H9 (cell line): ENCODE data around the gene CES2. TPM values are rescaled to one million over a fixed set of nuclear protein-coding genes. Genes with fewer than 3 reads are reported as not detected.
"Not testable (repeated sequence)": the region's sequence is repeated elsewhere in the genome, so short reads cannot be mapped to it uniquely, and the experiment has no call there.

ENCODE experiments used
- DNase-seq: peaks from one replicate; pipeline ENCODE4 v3.0.0-alpha.2; 2017
- H2AFZ ChIP-seq: one replicate; pipeline ENCODE4 v1.6.1; 2013; ENCODE audit warnings: mild to moderate bottlenecking, low read length, control low read depth, moderate library complexity
- H2AK5ac ChIP-seq: 2 replicates; pipeline ENCODE4 v1.6.1; 2013; ENCODE audit warnings: low read length, control low read depth, mixed read lengths; ENCODE audit not compliant: insufficient read length
- H2BK120ac ChIP-seq: one replicate; pipeline ENCODE4 v1.6.1; 2013; ENCODE audit warnings: low read depth, mild to moderate bottlenecking, low read length, control low read depth, inconsistent platforms; ENCODE audit not compliant: poor library complexity, severe bottlenecking
- H2BK12ac ChIP-seq: 2 replicates; pipeline ENCODE4 v1.6.1; 2013; ENCODE audit warnings: low read length, control low read depth, mixed read lengths, low read depth; ENCODE audit not compliant: insufficient read length
- H2BK15ac ChIP-seq: 2 replicates; pipeline ENCODE4 v1.6.1; 2013; ENCODE audit warnings: low read depth, low read length, control low read depth
- H2BK20ac ChIP-seq: one replicate; pipeline ENCODE4 v1.6.1; 2013; ENCODE audit warnings: low read depth, mild to moderate bottlenecking, low read length, control low read depth, inconsistent platforms; ENCODE audit not compliant: poor library complexity, severe bottlenecking
- H2BK5ac ChIP-seq: 2 replicates; pipeline ENCODE4 v1.6.1; 2013; ENCODE audit warnings: low read length, control low read depth, mixed read lengths; ENCODE audit not compliant: insufficient read length
- H3K14ac ChIP-seq: 2 replicates; pipeline ENCODE4 v1.6.1; 2013; ENCODE audit warnings: low read length, control low read depth; ENCODE audit not compliant: insufficient read depth
- H3K18ac ChIP-seq: 2 replicates; pipeline ENCODE4 v1.6.1; 2013; ENCODE audit warnings: low read depth, mild to moderate bottlenecking, mixed read lengths, low read length, control low read depth; ENCODE audit not compliant: insufficient read length
- H3K23ac ChIP-seq: 2 replicates; pipeline ENCODE4 v1.6.1; 2013; ENCODE audit warnings: low read length, control low read depth, mixed read lengths, low read depth; ENCODE audit not compliant: insufficient read length
- H3K23me2 ChIP-seq: 2 replicates; pipeline ENCODE4 v1.6.1; 2013; ENCODE audit warnings: low read depth, mild to moderate bottlenecking, mixed read lengths, low read length, control low read depth; ENCODE audit not compliant: insufficient read length, poor library complexity, severe bottlenecking
- H3K27ac ChIP-seq: 2 replicates; pipeline ENCODE4 v1.5.1; 2013; ENCODE audit warnings: low read length, control low read depth, mixed read lengths, low read depth; ENCODE audit not compliant: insufficient read length
- H3K27me3 ChIP-seq: 2 replicates; pipeline ENCODE4 v1.6.1; 2013; ENCODE audit warnings: low read length, control low read depth, inconsistent platforms; ENCODE audit not compliant: insufficient read depth
- H3K4ac ChIP-seq: 2 replicates; pipeline ENCODE4 v1.6.1; 2013; ENCODE audit warnings: low read depth, mild to moderate bottlenecking, control low read depth, inconsistent platforms, low read length, moderate library complexity
- H3K4me1 ChIP-seq: 2 replicates; pipeline ENCODE4 v1.6.1; 2013; ENCODE audit warnings: low read length, control low read depth, inconsistent platforms; ENCODE audit not compliant: insufficient read depth
- H3K4me2 ChIP-seq: 2 replicates; pipeline ENCODE4 v1.6.1; 2013; ENCODE audit warnings: low read length, control low read depth, mixed read lengths; ENCODE audit not compliant: insufficient read length, insufficient read depth
- H3K56ac ChIP-seq: 2 replicates; pipeline ENCODE4 v1.6.1; 2013; ENCODE audit warnings: low read depth, mild to moderate bottlenecking, mixed read lengths, low read length, control low read depth; ENCODE audit not compliant: insufficient read length
- H3K79me1 ChIP-seq: 2 replicates; pipeline ENCODE4 v1.6.1; 2013; ENCODE audit warnings: low read depth, mild to moderate bottlenecking, moderate library complexity, low read length, control low read depth, inconsistent platforms; ENCODE audit not compliant: insufficient read depth, poor library complexity, severe bottlenecking
- H3K79me2 ChIP-seq: 2 replicates; pipeline ENCODE4 v1.6.1; 2013; ENCODE audit warnings: low read length, control low read depth, inconsistent platforms; ENCODE audit not compliant: insufficient read depth
- H3K9ac ChIP-seq: 2 replicates; pipeline ENCODE4 v1.6.1; 2013; ENCODE audit warnings: low read length, control low read depth, mixed read lengths; ENCODE audit not compliant: insufficient read length; ENCODE audit errors: extremely low read depth
- H3K9me3 ChIP-seq: one replicate; pipeline ENCODE4 v1.6.1; 2013; ENCODE audit warnings: low read depth, low read length, inconsistent platforms; ENCODE audit not compliant: control insufficient read depth
- H3T11ph ChIP-seq: one replicate; pipeline ENCODE4 v1.6.1; 2013; ENCODE audit warnings: mild to moderate bottlenecking, low read length, control low read depth, inconsistent platforms
- H4K20me1 ChIP-seq: one replicate; pipeline ENCODE4 v1.6.1; 2013; ENCODE audit not compliant: control insufficient read depth, insufficient read length, insufficient read depth
- H4K5ac ChIP-seq: 2 replicates; pipeline ENCODE4 v1.6.1; 2013; ENCODE audit warnings: low read depth, mild to moderate bottlenecking, mixed read lengths, low read length, control low read depth; ENCODE audit not compliant: insufficient read length
- H4K8ac ChIP-seq: replicated peaks from 2 replicates; pipeline ENCODE4 v1.6.1; 2013; ENCODE audit warnings: low read length, control low read depth, mixed read lengths, low read depth; ENCODE audit not compliant: insufficient read length
- H4K91ac ChIP-seq: 2 replicates; pipeline ENCODE4 v1.6.1; 2013; ENCODE audit warnings: low read depth, mild to moderate bottlenecking, moderate library complexity, mixed read lengths, low read length, control low read depth; ENCODE audit not compliant: insufficient read length
- H3K27ac Mint-ChIP-seq, 3 experiments: 2 replicates in 2 of 3; 3 replicates in 1 of 3; pipeline ENCODE4 v1.8.0; 2020 to 2021; ENCODE audit warnings: mixed read lengths in 3 of 3, mild to moderate bottlenecking in 1 of 3, moderate library complexity in 1 of 3
- H3K27me3 Mint-ChIP-seq: 2 replicates; pipeline ENCODE4 v1.8.0; 2021; ENCODE audit warnings: low read depth, mild to moderate bottlenecking, moderate library complexity, mixed read lengths
- H3K36me3 Mint-ChIP-seq, 3 experiments: 2 replicates in 2 of 3; 3 replicates in 1 of 3; pipeline ENCODE4 v1.8.0; 2020 to 2021; ENCODE audit warnings: low read depth in 3 of 3, mixed read lengths in 3 of 3; ENCODE audit not compliant: insufficient read depth in 1 of 3
- H3K4me1 Mint-ChIP-seq, 2 experiments: 2 replicates each; pipeline ENCODE4 v1.8.0; 2020; ENCODE audit warnings: mixed read lengths in 2 of 2
- H3K4me3 Mint-ChIP-seq, 2 experiments: 2 replicates in 1 of 2; 3 replicates in 1 of 2; pipeline ENCODE4 v1.8.0; 2020 to 2021; ENCODE audit warnings: mild to moderate bottlenecking in 2 of 2, mixed read lengths in 2 of 2, moderate library complexity in 1 of 2
- H3K9me3 Mint-ChIP-seq, 2 experiments: 2 replicates in 1 of 2; 3 replicates in 1 of 2; pipeline ENCODE4 v1.8.0; 2020; ENCODE audit warnings: mild to moderate bottlenecking in 2 of 2, mixed read lengths in 2 of 2, moderate library complexity in 1 of 2
- CTCF ChIP-seq: fragments of 200-600 bp; sonication (generic); conservative IDR thresholded peaks from 3 replicates; pipeline ENCODE4 v1.8.0; 2021; ENCODE audit warnings: antibody characterized with exemption, mild to moderate bottlenecking
- WGBS: extraction: QIAGEN DNeasy Blood & Tissue Kit; methylation state at CpG from one replicate; pipeline ENCODE4 v1.1.7; 2013; ENCODE audit warnings: missing lambda C conversion rate, low lambda C conversion rate, mixed read lengths; ENCODE audit not compliant: insufficient read length; ENCODE audit errors: extremely low coverage; 5-methylcytosine and 5-hydroxymethylcytosine counted together
- total RNA-seq: library from RNA; stranded (reverse); gene quantifications from 2 replicates; pipeline ENCODE4 v1.2.1, GENCODE V29; 2021

The CES2 gene
- total RNA-seq, 1 experiment from 2014 or later: 28.2 TPM

- H4K8ac ChIP-seq: no peak within 1 kb of the TSS
- no peak within 1 kb of the TSS for H2BK5ac ChIP-seq
- no peak within 1 kb of the TSS for H2AFZ ChIP-seq
- no peaks in the 10 kb centered on the region for H4K20me1 ChIP-seq
- no peaks in the 10 kb centered on the region for H3K79me2 ChIP-seq
- H3K56ac ChIP-seq: no peak within 1 kb of the TSS
- Mint-ChIP-seq H3K27ac (peak within 1 kb of the TSS; percentile 18 to 95 (median 79); a peak in 4 of 7 replicates), H3K9me3 (no peaks in the 10 kb centered on the region), H3K4me1 (peaks cover 13 to 27% of the 10 kb centered on the region in 2 experiments), H3K36me3 (peaks cover 5 to 24% (median 6%) of the 10 kb centered on the region in 3 experiments), H3K27me3 (no peaks in the 10 kb centered on the region), H3K4me3 (peak within 1 kb of the TSS; percentile 96 to 97)
- H3K18ac ChIP-seq: peak within 1 kb of the TSS; percentile 27
- H3K27me3 ChIP-seq: no peaks in the 10 kb centered on the region
- H3K27ac ChIP-seq: no peak within 1 kb of the TSS
- no peak within 1 kb of the TSS for H3K4ac ChIP-seq
- no peak within 1 kb of the TSS for H3K23ac ChIP-seq
- H3T11ph ChIP-seq: no peak within 1 kb of the TSS
- peak within 1 kb of the TSS; percentile 95 for H3K4me2 ChIP-seq
- no peak within 1 kb of the TSS for H2BK20ac ChIP-seq
- H2BK120ac ChIP-seq: no peak within 1 kb of the TSS
- H4K91ac ChIP-seq: no peak within 1 kb of the TSS
- H2AK5ac ChIP-seq: no peak within 1 kb of the TSS
- H3K14ac ChIP-seq: peak within 1 kb of the TSS; percentile 82
- no peaks in the 10 kb centered on the region for H3K4me1 ChIP-seq
- H2BK12ac ChIP-seq: no peak within 1 kb of the TSS
- DNase-seq: peak; percentile 74
- H3K79me1 ChIP-seq: no peaks in the 10 kb centered on the region
- H4K5ac ChIP-seq: no peak within 1 kb of the TSS
- peak within 1 kb of the TSS; percentile 66 for H3K9ac ChIP-seq
- H2BK15ac ChIP-seq: no peak within 1 kb of the TSS
- no peak for TF ChIP-seq CTCF
- no CpG with 5 or more reads among the region's 76 CpGs for WGBS
- H3K23me2 ChIP-seq: peaks cover 16% of the 10 kb centered on the region
- H3K9me3 ChIP-seq: no peaks in the 10 kb centered on the region
Measured at GRCh38 chr16:66934138-66934838, 1.0 kb upstream of the CES2 start, which contains the start of gene CIAO2B. Gene CIAO2B, minus strand, starts transcription at chr16:66934402. Its CDS starts 38 bp downstream, at chr16:66934364.

- H4K5ac ChIP-seq, H2BK20ac ChIP-seq, H4K8ac ChIP-seq, H2BK15ac ChIP-seq, H3K9me3 ChIP-seq, H3K27me3 Mint-ChIP-seq, H3T11ph ChIP-seq, H4K20me1 ChIP-seq, H2BK5ac ChIP-seq, H3K4ac ChIP-seq, H4K91ac ChIP-seq, H2BK120ac ChIP-seq, H3K79me2 ChIP-seq, DNase-seq, H2AK5ac ChIP-seq, H3K27me3 ChIP-seq, H3K4me1 ChIP-seq, H2AFZ ChIP-seq, H3K56ac ChIP-seq, H3K9me3 Mint-ChIP-seq, H3K27ac ChIP-seq, H2BK12ac ChIP-seq, H3K23ac ChIP-seq, H3K79me1 ChIP-seq: not testable (repeated sequence)
- Histone ChIP-seq H3K9ac (peak overlapping the region; percentile 66), H3K23me2 (peaks cover 16% of the 10 kb centered on the region), H3K18ac (peak overlapping the region; percentile 27), H3K4me2 (peak overlapping the region; percentile 95), H3K14ac (peak overlapping the region; percentile 82)
- Mint-ChIP-seq H3K4me3 (peak overlapping the region; percentile 96 to 97), H3K27ac (peak overlapping the region in 1 of 3 experiments; percentile 85; a peak in 1 of 7 replicates), H3K36me3 (peaks cover 7 to 27% (median 8%) of the 10 kb centered on the region in 3 experiments), H3K4me1 (peaks cover 13 to 27% of the 10 kb centered on the region in 2 experiments)
- WGBS: no CpG with 5 or more reads among the region's 24 CpGs
Measured at GRCh38 chr16:66934839-66935313, 440 bp upstream of the CES2 start.
